Muscle of arm (tissue), 12 donors: Measurements from ENCODE around the gene HOXA7. TPM values are rescaled to one million over a fixed set of nuclear protein-coding genes. Genes with fewer than 3 reads are reported as not detected.

Source experiments
- DNase-seq: peaks from one replicate; pipeline ENCODE4 v3.0.0-alpha.2; 2013
- polyA plus RNA-seq, 12 donors: library from polyadenylated mRNA; unstranded; fragments of 120-200 nt; gene quantifications; one replicate each; pipeline ENCODE4 v1.2.1, GENCODE V29; 2013; ENCODE audit not compliant: insufficient read length in 12 of 12

Gene HOXA7
- polyA plus RNA-seq, 12 donors: 12.0 to 26.8 (median 17.3) TPM; not detected in 1

DNA sequence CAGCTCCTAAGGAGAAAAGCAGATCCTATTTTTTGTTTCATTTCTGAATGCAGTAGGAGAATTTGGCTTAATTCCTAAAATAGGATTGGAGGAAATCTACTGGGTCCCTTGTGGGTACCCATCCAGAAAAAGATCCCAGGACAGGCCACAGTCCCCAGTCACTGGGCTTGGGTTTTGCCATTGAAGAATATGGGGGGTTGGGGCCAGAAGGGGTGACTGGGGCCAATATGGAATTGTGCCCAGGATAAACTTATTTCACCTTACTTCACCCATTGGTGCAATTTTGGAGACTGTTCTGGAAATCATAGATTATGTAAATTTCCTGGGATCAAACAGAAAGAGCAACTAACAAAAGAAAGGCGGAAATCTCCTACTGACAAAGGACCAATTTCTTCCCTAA is 18.0 kb downstream of the HOXA7 start:
- DNase-seq: no peak

DNA sequence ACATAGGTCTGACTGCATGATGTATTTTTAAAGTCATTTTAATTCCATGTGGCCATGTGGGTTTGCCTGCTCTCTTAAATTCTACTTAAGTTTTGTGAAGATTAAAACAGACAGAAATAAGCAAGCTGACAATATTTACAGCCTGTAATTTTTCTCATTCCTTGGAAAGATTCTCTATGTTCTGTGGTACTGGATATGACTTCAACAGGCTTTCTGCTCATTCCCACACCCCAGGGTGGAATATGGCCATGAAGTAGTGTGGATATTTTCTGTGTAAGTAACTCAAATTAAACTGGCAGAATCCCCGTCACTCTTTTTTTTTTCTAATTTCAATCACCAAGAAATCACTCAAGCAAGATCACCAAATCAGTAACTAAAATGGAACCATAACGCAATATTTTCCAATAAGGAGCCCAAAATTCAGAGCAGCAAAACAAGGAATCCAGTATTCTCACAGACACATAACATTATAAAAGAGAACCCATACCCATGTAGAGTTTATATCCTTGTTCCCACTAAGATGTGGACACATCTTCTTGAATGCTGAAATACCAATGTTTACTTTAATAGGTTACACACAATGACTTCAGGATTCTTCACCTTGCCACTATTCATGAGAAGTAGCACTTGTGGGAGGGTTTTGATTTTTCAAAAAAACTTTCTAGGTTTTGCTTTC is 18.7 kb downstream of the HOXA7 start:
- no peak for DNase-seq

DNA sequence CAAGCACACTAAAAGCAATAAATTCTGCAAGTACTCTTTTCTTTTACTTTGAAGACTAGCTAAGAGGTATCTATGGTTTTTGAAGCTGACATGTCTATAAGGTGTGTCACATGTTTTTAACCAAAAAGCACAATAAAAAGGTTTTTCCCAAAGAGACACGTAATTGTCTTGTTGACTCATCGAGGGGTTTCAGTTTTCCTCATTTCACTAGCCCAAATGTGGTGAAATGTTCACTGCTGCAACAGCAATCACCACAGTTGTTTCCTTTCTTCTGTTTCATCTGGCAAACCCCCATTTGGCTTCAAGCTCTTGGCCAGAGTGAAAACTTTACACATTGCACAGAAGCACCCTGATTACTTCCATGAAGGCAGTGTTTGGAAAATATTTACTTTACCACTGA is 22.1 kb downstream of the HOXA7 start:
- DNase-seq: no peak

DNA sequence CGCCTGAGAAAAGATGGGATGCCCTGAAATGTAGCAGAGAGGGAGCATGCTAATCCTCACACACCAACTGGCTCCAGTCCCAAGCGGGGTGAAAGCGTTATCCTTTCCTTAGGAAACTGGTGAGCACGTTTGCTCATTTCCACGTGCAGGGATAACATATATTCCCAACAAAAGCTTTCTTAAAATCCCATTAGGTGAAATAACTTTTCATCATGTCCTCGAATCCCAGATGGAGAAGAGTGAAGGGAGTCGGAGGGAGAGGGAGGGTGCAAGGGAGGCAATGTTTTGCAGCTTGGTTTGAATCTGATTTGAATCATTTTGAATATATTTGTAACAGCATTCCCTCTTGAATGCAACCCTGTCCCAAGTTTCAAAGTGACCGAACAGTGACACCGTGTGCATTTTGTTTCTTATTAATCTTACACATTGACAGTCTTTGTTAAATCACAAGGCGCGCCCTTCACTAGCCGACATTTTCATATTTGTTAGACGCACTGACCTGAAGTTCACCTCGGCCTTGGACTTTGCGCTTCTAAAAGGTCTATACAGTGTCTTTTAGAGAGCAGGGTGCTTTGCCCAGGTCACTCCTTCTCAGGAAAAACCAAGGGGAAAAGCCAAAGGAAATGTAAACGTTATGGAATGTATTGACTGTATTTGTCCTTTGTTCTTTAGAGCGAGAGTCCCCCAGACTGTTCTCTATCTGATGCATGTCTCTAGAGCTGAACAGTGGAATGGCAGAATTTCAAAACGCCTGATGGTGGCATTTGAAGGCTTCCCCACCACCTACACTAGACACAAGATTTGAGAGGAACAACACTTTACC is 22.9 kb downstream of the HOXA7 start:
- no peak for DNase-seq

DNA sequence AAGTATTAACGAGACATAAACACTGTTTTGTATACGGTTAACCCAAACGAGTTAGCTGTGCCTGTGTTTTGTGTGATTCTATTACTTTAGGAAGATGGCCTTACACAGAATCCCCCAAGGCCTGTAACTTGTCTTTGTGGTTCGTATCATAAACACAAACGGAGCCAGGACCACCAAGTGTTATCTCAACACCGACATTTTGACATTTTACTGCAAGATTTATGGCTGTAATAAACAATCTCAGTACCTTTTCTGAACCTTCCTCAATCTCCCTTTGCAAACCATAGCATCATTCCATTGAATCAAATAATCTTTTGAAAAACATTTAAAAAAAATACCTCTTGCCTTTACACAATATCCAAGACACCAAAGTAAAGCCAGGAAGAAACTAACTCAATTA is 23.5 kb downstream of the HOXA7 start:
- DNase-seq: no peak

DNA sequence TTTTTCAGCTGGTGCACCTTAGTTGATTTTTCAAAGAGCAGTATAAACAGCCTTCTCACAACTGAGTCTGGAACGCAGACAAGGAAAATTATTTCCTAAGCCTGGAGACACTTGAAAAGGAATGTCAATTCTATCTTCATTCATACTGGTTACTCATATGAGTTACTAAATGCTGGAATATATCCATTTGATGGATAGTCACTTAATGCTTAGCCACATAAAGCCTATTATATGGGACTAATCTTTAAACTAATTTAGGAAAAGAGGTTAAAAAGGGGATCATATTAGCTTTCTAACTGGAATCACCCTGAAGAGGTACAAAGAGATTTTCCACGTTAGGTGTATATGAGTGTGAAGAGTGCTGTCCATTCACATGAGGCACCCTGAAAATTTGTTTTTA is 24.3 kb downstream of the HOXA7 start:
- DNase-seq: no peak

DNA sequence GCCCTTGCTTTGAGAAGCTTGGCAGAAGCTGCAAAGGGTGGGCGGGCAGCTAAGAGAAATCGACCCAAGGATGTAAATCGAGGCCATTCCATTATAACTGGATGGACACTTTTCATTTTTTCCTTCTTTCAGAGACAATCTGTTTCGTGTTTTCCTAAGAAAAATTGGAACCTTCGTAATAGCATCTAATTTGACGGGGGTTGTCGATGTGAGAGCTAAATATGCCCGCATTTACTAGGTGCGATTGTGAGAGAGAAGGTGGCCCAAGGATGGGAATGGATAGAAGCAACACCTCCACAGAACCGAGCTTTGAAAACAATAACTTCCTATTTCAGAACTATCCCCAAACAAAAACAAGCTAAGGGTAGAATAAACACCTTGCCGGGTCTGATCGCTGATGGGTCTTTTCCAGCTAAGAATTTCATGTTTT is 25.1 kb downstream of the HOXA7 start:
- no peak for DNase-seq

DNA sequence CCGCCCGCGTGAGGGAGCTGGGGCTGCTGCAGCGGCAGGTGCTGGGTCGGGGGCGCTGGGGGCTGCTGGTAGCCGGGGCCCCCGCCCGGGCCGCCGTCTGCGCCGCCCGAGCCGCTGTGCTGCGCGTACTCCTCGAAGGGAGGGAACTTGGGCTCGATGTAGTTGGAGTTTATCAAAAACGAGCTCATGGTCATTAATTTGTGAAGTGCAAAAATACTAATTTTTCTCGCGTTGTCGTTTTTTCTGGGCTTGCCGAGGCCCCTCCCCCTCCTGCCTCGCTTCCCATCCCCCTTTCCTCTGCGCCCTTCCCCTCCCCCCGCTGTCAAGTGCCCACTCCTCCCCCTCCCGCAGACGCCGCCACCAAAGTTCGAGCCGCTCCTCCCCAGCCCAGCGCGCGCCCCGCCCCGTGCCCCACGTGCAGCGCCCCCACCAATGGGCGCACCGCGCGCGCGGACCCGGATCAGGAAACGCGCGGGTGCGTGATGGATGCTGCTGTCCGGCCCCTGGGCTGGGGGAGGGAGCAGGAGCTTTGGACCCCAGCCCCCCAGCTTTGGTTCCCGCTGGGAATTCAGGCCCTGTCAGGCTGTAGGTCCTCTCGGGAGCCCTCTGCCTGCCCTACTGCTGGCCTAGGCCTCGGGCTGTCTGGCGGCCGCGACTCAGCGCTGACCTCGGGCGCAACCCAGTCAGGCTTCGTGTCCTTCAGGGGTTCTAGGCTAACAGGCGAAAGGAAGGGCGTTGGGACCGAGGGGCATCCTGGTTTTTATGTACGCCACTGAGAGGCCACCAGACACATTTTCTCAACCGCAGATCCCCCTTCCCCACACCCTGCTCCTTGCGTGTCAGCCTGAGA is 25.7 kb downstream of the HOXA7 start, which contains the start of gene HOXA4:
Gene HOXA4, minus strand, starts transcription at position 218 of the 850 bp plus-strand sequence. Its CDS starts 24 bp downstream, at position 194.
- DNase-seq: peak; percentile 92

DNA sequence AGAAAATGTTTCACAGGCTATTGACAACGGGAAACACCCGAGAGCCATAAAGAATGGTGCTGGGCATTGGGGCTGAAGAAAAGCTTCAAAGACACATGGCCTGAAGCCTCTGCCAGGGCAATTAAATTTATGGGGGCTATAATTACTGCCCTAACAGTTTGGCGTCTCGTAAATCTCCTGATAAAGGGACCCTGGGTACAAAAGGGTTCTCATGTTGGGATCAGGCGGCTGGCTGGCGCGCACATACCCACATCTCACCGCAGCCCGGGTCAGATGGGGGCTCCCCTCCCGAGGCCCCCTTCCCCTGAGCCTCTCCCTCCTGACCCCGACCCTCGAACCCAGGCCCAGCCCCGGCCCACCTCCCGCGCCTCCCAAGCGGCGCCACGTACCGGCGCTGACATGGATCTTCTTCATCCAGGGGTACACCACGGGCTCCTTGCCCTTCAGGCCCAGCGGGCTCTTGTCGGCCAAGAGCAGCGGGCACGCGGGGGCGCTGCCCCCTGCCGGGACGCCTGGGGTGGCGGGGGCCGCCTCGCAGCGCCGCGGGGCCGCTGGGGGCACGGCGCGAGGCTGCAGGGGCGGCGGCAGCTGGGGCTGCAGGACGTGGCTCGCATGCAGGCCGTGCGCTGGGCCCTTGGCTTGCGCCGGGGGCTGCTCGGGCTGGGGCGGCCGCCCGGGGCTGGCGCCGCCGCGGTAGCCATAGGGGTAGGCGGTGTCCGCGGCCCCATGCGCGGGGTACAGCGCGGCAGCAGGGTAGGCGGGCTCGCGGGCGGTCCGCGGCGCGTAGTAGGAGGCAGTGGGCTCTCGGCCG is 26.5 kb downstream of the HOXA7 start:
- DNase-seq: no peak

DNA sequence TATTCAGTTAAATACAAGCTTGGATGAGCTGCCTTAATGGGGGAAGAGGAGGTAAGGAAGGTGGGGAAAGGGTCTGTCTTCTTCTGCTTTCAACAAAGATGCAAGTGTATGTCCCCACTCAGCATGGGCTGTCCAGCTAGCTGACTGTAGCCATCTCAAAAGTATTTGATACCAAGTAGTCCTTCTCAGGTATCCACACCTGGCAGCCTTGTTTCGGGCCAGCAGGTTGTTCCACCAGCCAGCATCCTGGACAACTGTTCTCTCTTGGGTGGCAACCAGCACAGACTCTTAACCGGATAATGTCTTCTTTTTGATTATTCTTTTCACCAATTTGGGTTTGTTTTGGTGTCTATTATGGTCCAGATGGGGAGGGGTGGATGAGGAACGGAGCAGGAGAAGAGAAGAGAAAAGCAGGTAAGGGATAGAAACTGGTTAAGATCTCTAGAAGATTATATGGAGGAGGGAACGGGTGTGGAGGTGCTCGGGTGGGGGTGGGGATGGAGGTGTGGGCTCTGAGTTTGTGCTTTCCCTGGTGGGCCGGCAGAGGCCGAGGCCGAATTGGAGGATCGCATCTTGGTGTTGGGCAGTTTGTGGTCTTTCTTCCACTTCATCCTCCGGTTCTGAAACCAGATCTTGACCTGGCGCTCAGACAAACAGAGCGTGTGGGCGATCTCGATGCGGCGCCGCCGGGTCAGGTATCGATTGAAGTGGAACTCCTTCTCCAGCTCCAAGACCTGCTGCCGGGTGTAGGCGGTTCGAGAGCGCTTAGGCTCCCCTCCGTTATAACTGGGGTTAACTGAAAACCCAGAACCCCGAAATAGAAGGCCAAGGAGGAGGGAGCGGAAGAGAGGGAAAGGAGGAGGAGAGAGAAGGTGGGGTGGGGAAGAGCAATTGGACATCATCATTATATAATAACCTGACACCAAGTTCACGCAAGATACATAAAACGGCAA is 27.4 kb downstream of the HOXA7 start:
- no peak for DNase-seq

DNA sequence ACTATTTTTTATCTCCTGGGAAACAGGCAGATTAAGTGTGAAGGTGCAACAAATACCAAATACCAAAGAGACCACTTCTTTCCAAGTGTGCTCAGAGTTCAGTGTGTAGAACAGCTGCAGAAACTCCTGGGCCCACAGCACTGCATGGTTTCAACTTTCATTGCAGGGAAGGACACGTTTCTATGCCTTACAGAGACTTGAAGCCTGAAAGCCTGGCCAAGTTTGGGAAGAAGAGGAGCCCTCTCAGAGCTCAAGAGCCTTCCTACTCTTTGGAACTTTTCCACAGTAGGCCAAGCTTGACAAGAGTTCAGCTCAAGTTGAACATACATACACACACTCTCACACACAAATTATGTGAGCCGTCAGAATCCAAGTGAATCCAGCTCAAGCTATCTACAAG is 28.4 kb downstream of the HOXA7 start:
- DNase-seq: no peak

DNA sequence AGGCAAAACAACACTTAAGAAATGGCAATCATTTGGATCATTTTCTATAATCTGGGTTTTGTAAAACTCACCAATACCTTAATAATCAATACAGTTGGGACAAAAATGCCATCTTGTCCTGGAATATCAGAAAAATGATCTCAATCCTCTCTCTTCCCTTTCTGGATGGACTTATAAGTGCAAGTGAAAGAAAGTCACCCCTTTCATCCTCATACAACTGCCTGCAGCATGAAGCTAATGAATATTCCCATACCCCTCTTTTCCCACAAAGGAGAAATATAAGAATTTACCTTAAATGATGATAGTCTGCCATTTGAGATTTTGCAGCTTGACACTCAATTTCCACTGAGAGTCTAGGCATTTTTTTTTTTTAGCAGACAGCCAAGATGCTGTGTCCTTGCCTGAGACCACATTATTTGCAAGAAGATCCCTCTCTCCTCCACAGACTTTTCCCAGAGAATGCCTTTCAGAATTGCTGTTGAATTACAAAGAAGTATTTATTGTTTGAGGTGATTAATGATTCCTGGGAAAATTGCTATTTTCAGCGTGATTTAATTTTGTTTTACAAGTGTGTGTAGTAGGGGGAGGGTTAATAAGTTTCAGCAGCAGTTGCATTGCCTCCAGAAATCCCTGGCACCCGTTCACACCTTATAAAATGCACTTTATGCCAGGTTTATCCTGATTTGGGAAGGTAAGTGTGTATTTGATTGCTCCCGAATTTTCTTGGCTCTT is 29.7 kb downstream of the HOXA7 start:
- DNase-seq: no peak

DNA sequence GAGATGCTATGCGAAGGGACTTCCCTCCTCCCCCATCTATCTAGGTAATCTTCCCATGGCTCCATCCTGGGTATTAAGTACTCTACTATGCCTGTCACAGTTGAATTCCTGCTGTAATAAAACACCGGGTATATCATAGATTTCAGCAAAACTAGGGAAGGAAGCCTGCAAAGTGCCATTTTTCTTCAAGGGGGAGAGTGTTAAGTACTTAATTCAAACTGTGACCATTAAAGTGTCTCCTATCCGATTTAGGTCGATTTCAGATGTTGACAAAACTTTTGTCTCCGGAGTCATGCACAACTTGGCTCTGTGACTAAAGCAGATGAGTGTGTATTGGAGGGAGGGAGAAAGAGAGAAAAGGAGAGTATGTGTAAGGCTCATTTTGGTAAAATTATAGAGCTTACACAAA is 30.5 kb downstream of the HOXA7 start:
- DNase-seq: no peak

DNA sequence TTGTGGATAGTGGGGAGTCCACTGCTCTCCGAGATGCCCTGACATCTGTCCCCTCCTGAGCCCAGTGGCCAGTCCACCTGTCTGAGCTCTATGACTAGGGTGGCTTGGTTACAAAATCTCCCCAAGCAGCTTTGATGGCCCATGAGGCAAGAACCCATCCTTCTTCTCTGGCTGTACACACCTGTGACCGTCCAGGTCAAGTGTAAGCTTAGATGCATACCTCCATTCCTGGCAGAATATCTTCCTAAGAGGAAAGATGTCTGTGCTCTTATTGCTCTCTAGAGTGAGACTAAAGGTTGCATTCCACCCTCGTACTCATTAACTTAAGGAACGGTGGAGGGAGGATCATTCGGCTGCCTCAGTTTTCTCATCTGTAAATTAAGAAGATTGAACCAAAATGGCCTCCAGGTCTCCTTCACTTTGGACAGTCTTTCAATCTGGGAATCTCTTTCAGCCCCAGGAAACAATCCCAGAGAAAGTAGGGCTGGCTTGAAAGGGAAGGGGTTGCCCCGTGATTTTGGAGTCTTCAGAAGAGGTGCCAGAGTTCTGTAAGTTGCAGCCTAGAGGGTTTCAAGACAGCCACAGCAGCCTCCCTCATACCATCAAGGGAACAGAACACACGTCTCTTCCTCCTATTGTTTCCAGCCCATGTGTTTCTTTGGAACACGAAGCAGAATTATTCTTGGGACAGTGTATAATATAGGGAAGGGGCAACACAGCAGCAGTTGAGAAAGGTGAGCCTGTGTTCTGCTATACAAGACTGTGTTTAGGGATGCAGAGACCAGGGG is 31.4 kb downstream of the HOXA7 start:
- no peak for DNase-seq

DNA sequence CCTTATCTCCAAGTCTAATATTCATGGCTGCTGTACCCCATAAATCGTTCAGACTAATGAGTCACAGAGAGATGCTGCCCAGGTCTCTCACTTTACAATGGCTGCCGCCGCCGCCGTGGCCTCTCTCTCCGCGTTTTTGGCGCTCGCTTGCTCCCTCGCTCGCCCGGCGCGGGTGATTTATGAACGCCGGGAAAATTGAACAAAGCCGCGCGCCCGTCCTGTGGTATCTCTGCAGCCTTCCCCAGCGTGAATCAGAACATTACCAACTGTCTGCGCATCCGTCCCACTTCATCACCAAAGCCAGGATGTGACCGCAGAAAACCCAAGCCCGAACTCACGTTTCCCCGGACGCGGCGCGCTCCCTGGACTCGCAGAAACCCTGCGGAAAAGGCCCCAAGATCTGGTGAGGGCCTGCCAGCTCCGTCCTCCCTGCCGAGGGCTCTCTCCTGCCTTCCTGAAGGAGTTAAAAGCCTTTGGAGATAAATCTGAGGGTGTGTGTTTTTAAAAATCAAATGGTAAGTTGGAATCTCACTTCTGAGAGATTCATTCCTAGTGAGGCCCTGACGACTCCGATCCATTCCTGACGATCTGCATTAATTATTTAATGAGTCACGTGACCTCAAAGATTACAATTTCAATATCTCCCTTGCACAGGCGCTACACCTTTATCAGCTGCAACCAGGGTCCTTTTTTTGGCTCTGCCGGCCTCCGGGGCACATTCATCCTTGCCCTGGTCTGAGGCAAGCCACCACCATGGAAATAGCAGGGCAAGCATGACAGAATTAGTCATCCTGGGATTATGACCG is 32.2 kb downstream of the HOXA7 start:
- no peak for DNase-seq

DNA sequence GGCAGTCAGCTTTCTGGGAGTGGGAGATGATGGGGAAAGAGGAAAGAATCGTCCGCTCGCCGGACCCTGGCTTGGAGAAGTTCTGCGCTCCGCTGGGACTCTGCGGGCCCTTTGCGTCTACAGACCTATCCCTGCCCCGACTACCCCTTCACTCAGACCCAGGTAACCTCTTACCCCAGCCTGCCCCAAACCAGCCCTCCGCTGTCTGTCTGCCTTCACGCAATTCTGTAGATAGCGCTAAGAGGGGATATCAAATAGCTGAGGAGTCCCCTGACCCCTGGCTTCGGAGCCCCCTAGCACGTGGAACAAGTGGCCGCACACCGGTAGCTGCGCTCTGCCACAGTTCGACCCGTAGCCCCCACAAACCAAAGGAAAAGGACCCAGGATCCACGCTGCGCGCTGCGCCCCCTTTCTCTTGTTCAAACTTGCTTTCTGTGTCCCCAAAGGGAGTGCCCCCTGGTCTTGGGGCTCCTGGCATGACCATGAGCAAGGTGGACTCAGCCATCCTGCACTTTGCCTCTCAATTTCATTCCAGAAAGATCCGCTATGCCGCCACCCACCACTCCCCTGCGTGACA is 32.9 kb downstream of the HOXA7 start:
- no peak for DNase-seq

DNA sequence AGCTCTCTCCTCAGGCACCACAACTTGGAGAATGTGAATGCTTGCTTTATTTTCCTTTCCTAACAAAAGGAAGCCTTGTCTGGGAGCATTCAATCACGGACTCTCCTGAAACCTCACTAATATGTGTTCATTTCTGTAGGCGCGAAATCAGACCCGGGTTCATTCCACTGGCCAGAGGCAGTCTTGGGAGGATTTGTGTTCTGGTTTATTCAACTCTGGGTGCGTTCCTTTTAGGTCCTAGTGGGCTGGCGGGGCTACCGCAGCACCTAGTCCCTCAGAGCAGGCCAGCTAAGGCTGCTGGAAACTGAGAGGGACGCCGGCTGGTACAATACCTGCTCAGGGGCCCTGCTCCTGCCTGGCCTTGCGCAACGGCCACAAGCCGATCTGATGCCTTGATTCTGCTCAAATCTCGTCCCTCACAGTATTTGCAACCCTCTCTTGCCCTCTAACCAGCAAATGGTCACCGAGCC is 33.4 kb downstream of the HOXA7 start:
- DNase-seq: no peak
